GOT3 (cell line): ENCODE measurements around the gene IRF5.

Experiments
- DNase-seq: peaks from one replicate; lab custom pipeline; 2025; ENCODE audit warnings: mixed read lengths; lab: John Stamatoyannopoulos, UW

Gene IRF5

GRCh38 chr7:128920913-128921582, 16.7 kb upstream of the IRF5 start:
- no peak for DNase-seq

- no peak for DNase-seq
Measured at GRCh38 chr7:128921866-128922440, 15.8 kb upstream of the IRF5 start.

- DNase-seq: no peak
Measured at GRCh38 chr7:128922496-128923410, 15.0 kb upstream of the IRF5 start.

GRCh38 chr7:128923411-128923800, 14.3 kb upstream of the IRF5 start:
- DNase-seq: no peak

GRCh38 chr7:128924707-128925588, 12.8 kb upstream of the IRF5 start:
- DNase-seq: no peak

GRCh38 chr7:128928159-128928813, 9.4 kb upstream of the IRF5 start:
- no peak for DNase-seq

- no peak for DNase-seq
Measured at GRCh38 chr7:128928882-128929788, 8.6 kb upstream of the IRF5 start.

- no peak for DNase-seq
Measured at GRCh38 chr7:128931190-128931798, 6.4 kb upstream of the IRF5 start.

- no peak for DNase-seq
Measured at GRCh38 chr7:128931965-128932861, 5.5 kb upstream of the IRF5 start.

GRCh38 chr7:128932862-128933179, 4.9 kb upstream of the IRF5 start:
- DNase-seq: no peak

GRCh38 chr7:128933180-128933891, 4.4 kb upstream of the IRF5 start:
- DNase-seq: no peak

- DNase-seq: no peak
Measured at GRCh38 chr7:128934361-128935341, 3.1 kb upstream of the IRF5 start.

GRCh38 chr7:128935342-128935730, 2.4 kb upstream of the IRF5 start:
- no peak for DNase-seq

- DNase-seq: no peak
Measured at GRCh38 chr7:128936798-128937197, 929 bp upstream of the IRF5 start.

GRCh38 chr7:128937271-128937646, 468 bp upstream of the IRF5 start:
- DNase-seq: no peak

- DNase-seq: no peak
Measured at GRCh38 chr7:128938544-128939074, 882 bp downstream of the IRF5 start.
